Left ventricle myocardium inferior (tissue), 1 donor: ENCODE results near the gene USP43. TPM values are rescaled to one million over a fixed set of nuclear protein-coding genes. Genes with fewer than 3 reads are reported as not detected.

Source experiments
- DNase-seq: peaks from one replicate; pipeline ENCODE4 v3.0.0-alpha.2; 2020
- H3K27ac ChIP-seq: fragments of 200-600 bp; replicated peaks from 2 replicates; pipeline ENCODE4 v1.8.0; 2021
- H3K27me3 ChIP-seq: fragments of 200-600 bp; 2 replicates; pipeline ENCODE4 v1.8.0; 2021; ENCODE audit warnings: low read depth
- H3K36me3 ChIP-seq: fragments of 200-600 bp; 2 replicates; pipeline ENCODE4 v1.8.0; 2021
- H3K4me1 ChIP-seq: fragments of 200-600 bp; 2 replicates; pipeline ENCODE4 v1.8.0; 2021
- H3K4me3 ChIP-seq: fragments of 200-600 bp; 2 replicates; pipeline ENCODE4 v1.8.0; 2021; ENCODE audit warnings: mild to moderate bottlenecking, moderate library complexity
- H3K9me3 ChIP-seq: fragments of 200-600 bp; replicated peaks from 2 replicates; pipeline ENCODE4 v1.8.0; 2021
- CTCF ChIP-seq: fragments of 200-600 bp; IDR thresholded peaks from 2 replicates; pipeline ENCODE4 v1.8.0; 2021; ENCODE audit warnings: antibody characterized with exemption, mild to moderate bottlenecking, borderline replicate concordance
- intact Hi-C: fragments of 100-400 bp; cut with micrococcal nuclease; formaldehyde crosslinking; loops from one replicate; pipeline ENCODE4 v1.11.0; 2022
- total RNA-seq: library from RNA; stranded (reverse); fragmentation: NEBNext Ultra II Directional; extraction: Animal tissue kit (Norgen Biotek cat#: 25700); gene quantifications from one replicate; pipeline ENCODE4 v1.2.1, GENCODE V29; 2021
- donor health status: DM: no; HTN: yes; CAD: no; lungs with severe emphysema.

The USP43 gene
- total RNA-seq, 1 donor from 2014 or later = 0.08 TPM

- Histone ChIP-seq H3K9me3 (peaks cover 17% of the 10 kb centered on the region), H3K4me3 (no peak overlapping the region), H3K27me3 (no peaks in the 10 kb centered on the region), H3K27ac (no peak overlapping the region), H3K36me3 (no peaks in the 10 kb centered on the region), H3K4me1 (no peaks in the 10 kb centered on the region)
- no peak for DNase-seq
- no peak for TF ChIP-seq CTCF
- intact Hi-C loops = no loop called here
Observed at GRCh38 chr17:9676820-9677310, 31.5 kb downstream of the USP43 start.

GRCh38 chr17:9677411-9677810 is 32.1 kb downstream of the USP43 start:
- H3K36me3 ChIP-seq = no peaks in the 10 kb centered on the region
- no peaks in the 10 kb centered on the region for H3K27me3 ChIP-seq
- no peak overlapping the region for H3K4me3 ChIP-seq
- no peak overlapping the region for H3K27ac ChIP-seq
- H3K9me3 ChIP-seq = peaks cover 17% of the 10 kb centered on the region
- no peak for TF ChIP-seq CTCF
- H3K4me1 ChIP-seq = no peaks in the 10 kb centered on the region
- intact Hi-C loops = no loop called here
- no peak for DNase-seq

DNA sequence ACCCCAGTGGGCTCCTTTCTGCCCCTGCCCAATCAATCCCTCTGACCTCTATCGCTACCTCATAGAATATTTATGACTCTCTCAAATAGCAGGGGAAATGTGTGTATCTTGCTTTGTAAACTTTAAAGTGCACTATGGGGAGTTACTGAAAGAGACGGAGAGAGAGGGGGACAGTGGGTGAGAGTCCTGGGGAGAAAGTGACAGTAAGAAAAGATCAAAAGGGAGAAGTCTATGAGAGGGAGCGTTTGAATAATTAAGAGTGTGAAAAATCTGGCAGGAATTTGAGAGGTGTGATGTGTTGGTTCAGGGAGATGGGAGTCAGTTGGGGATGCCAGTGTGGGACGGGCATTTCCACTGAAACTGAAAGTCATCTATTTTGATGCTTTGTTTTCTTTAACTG is 32.6 kb downstream of the USP43 start:
- H3K27ac ChIP-seq = no peak overlapping the region
- no peak for TF ChIP-seq CTCF
- H3K27me3 ChIP-seq = no peaks in the 10 kb centered on the region
- intact Hi-C loops = no loop called here
- H3K4me1 ChIP-seq = no peaks in the 10 kb centered on the region
- peaks cover 17% of the 10 kb centered on the region for H3K9me3 ChIP-seq
- H3K4me3 ChIP-seq = no peak overlapping the region
- H3K36me3 ChIP-seq = no peaks in the 10 kb centered on the region
- no peak for DNase-seq

- Histone ChIP-seq H3K4me3 (no peak overlapping the region), H3K4me1 (no peaks in the 10 kb centered on the region), H3K9me3 (peaks cover 7% of the 10 kb centered on the region), H3K27me3 (no peaks in the 10 kb centered on the region), H3K27ac (no peak overlapping the region), H3K36me3 (no peaks in the 10 kb centered on the region)
- no peak for TF ChIP-seq CTCF
- intact Hi-C loops = no loop called here
- DNase-seq = no peak
Observed at GRCh38 chr17:9684955-9685621, 39.8 kb downstream of the USP43 start.

- Histone ChIP-seq H3K4me3 (no peak overlapping the region), H3K36me3 (no peaks in the 10 kb centered on the region), H3K9me3 (peaks cover 9% of the 10 kb centered on the region), H3K27ac (no peak overlapping the region), H3K4me1 (no peaks in the 10 kb centered on the region), H3K27me3 (no peaks in the 10 kb centered on the region)
- no peak for TF ChIP-seq CTCF
- DNase-seq = no peak
- intact Hi-C loops = no loop called here
Observed at GRCh38 chr17:9693755-9694154, 48.4 kb downstream of the USP43 start.
